Colonic mucosa (tissue), 4 donors: ENCODE measurements around the gene COMMD10. TPM values are rescaled to one million over a fixed set of nuclear protein-coding genes. Genes with fewer than 3 reads are reported as not detected.

Source experiments
- DNase-seq: peaks from one replicate; pipeline ENCODE4 v3.0.0-alpha.2; 2020
- H3K27ac ChIP-seq: fragments of 200-600 bp; one replicate; pipeline ENCODE4 v1.8.0; 2021
- H3K27me3 ChIP-seq: fragments of 200-600 bp; one replicate; pipeline ENCODE4 v1.8.0; 2021
- H3K36me3 ChIP-seq: fragments of 200-600 bp; one replicate; pipeline ENCODE4 v1.8.0; 2021
- H3K4me1 ChIP-seq: fragments of 200-600 bp; one replicate; pipeline ENCODE4 v1.8.0; 2021; ENCODE audit warnings: mild to moderate bottlenecking
- H3K4me3 ChIP-seq: fragments of 200-600 bp; one replicate; pipeline ENCODE4 v1.8.0; 2021
- H3K9ac ChIP-seq, 2 donors: one replicate each; pipeline ENCODE4 v1.7.0; 2013; ENCODE audit warnings: control low read depth in 2 of 2, low read depth in 2 of 2, low read length in 2 of 2
- H3K9me3 ChIP-seq: fragments of 200-600 bp; one replicate; pipeline ENCODE4 v1.8.0; 2021
- intact Hi-C: fragments of 100-400 bp; cut with DNase I; formaldehyde crosslinking; loops from one replicate; pipeline ENCODE4 v1.14.1; 2022
- total RNA-seq, 2 donors: library from RNA; stranded (reverse); fragmentation: NEBNext Ultra II Directional in 1 of 2; extraction: Animal tissue kit (Norgen Biotek cat#: 25700) in 1 of 2; gene quantifications; one replicate each; pipeline ENCODE4 v1.2.1, GENCODE V29; 2021
- TF ChIP-seq, protein P1 (sequence below): fragments of 200-600 bp; IDR thresholded peaks from one replicate; pipeline ENCODE4 v1.8.0; 2022; ENCODE audit warnings: antibody characterized with exemption, mild to moderate bottlenecking
- donor health status: healthy.
- donor health status: DM: no; HTN: no; CAD: no.
- donor health status: DM: no; HTN: no; CAD: no.

The COMMD10 gene
- total RNA-seq, 2 donors from 2014 or later, result 24.8 to 26.5 TPM

DNA sequence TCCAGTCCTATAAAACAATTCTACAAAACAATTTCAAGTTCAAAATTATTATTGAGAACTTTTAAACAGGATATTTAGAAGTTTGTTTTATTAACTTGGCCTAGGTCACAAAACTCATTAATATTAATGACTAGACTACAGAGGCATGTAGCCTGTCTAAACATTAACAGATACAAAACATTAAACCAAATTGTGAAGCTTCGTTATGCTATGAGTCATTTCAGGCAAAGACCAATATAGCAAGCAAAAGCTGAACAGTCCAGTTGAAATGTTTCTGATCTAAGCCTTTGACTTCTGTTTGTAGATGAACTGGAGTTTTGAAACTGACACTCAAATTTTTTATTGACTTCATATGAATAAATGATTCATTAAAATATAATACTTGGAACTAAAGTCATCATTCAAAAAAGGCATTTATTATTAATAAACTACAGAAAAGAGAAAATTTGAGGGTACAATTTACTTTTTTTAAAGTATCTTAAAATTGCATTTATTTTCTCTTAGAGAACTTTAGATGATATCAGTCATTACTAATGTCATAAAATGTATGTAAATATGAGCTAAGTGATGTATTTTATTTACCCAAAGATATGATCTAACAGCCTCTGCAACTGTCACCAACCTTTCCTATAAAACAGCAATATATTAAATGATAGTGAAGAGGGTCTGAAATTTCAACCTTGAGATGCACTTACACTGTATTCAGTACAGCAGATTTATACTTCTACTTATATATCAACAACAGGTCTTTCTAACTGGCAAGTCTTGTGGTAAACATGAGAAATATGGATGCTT is 188.8 kb downstream of the COMMD10 start:
- Histone ChIP-seq H3K27me3 (no peaks in the 10 kb centered on the region), H3K9me3 (no peaks in the 10 kb centered on the region), H3K9ac (no peak overlapping the region), H3K36me3 (no peaks in the 10 kb centered on the region), H3K27ac (no peak overlapping the region), H3K4me3 (no peak overlapping the region), H3K4me1 (no peaks in the 10 kb centered on the region)
- intact Hi-C loops, result no loop called here
- TF ChIP-seq, protein P1, sequence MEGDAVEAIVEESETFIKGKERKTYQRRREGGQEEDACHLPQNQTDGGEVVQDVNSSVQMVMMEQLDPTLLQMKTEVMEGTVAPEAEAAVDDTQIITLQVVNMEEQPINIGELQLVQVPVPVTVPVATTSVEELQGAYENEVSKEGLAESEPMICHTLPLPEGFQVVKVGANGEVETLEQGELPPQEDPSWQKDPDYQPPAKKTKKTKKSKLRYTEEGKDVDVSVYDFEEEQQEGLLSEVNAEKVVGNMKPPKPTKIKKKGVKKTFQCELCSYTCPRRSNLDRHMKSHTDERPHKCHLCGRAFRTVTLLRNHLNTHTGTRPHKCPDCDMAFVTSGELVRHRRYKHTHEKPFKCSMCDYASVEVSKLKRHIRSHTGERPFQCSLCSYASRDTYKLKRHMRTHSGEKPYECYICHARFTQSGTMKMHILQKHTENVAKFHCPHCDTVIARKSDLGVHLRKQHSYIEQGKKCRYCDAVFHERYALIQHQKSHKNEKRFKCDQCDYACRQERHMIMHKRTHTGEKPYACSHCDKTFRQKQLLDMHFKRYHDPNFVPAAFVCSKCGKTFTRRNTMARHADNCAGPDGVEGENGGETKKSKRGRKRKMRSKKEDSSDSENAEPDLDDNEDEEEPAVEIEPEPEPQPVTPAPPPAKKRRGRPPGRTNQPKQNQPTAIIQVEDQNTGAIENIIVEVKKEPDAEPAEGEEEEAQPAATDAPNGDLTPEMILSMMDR, result no peak
- no peak for DNase-seq

DNA sequence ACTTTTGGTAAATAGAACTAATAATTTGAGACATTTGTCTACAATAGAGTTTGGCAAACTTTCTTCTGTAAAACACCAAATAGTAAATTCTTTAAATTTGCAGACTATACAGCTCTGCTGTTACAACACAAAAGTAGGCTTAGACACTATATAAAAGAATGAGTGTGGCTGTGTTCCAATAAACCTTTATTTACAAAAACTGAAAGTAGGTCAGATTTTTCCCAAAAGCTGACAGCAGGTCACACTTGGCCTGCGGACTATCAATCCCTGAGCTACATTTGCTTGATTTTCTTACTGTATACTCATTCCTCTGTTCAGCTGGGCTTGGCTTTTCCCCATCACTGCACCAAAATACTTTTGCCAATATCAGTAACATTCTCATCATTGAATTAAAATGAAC is 189.4 kb downstream of the COMMD10 start:
- H3K4me1 ChIP-seq, result no peaks in the 10 kb centered on the region
- no peak overlapping the region for H3K9ac ChIP-seq
- TF ChIP-seq, protein P1, result no peak
- no peaks in the 10 kb centered on the region for H3K27me3 ChIP-seq
- no peaks in the 10 kb centered on the region for H3K9me3 ChIP-seq
- no peak overlapping the region for H3K27ac ChIP-seq
- DNase-seq, result no peak
- intact Hi-C loops, result no loop called here
- H3K36me3 ChIP-seq, result no peaks in the 10 kb centered on the region
- no peak overlapping the region for H3K4me3 ChIP-seq

DNA sequence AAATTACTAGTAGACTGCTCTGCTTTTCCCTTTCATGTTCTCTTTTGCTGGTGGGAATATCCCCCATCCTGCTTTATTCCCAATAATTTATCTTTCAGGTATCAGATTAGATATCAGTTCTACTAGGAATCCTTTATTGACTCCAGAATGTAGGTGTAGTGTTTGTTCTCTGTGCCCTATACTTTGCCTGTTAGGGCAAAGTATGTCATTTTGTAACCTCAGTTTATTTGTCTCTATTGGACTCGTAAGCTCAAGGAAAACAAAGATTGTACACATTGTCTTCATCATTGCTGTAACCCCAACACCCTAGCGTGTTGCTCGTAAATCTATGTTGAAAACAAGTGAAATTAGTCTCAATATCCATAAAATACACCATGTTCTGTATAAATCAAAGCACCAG is 190.5 kb downstream of the COMMD10 start:
- no peaks in the 10 kb centered on the region for H3K36me3 ChIP-seq
- H3K27me3 ChIP-seq, result no peaks in the 10 kb centered on the region
- intact Hi-C loops, result no loop called here
- H3K4me3 ChIP-seq, result no peak overlapping the region
- no peak overlapping the region for H3K9ac ChIP-seq
- H3K9me3 ChIP-seq, result no peaks in the 10 kb centered on the region
- no peak overlapping the region for H3K27ac ChIP-seq
- no peaks in the 10 kb centered on the region for H3K4me1 ChIP-seq
- no peak for DNase-seq
- TF ChIP-seq, protein P1, result no peak

DNA sequence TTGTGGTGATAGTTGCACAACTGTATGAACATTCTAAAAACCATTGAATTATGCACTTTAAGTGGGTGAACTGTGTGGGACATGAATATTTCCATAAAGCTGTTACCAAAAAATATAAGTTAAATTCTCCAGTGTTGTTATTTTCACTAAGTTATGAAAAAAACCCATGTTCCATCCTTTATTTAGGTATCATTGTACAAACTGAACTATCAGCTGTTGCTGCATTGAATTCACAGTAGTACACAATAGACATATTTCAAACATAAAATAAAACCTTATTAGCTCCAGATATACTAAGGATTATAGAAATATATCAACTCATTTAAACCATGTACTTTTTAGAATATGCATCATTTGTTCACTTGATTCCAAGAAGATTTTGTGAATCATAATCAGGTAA is 192.1 kb downstream of the COMMD10 start:
- TF ChIP-seq, protein P1, result no peak
- intact Hi-C loops, result no loop called here
- Histone ChIP-seq H3K36me3 (no peaks in the 10 kb centered on the region), H3K27ac (no peak overlapping the region), H3K4me3 (no peak overlapping the region), H3K9ac (no peak overlapping the region), H3K4me1 (no peaks in the 10 kb centered on the region), H3K27me3 (no peaks in the 10 kb centered on the region), H3K9me3 (no peaks in the 10 kb centered on the region)
- DNase-seq, result no peak

DNA sequence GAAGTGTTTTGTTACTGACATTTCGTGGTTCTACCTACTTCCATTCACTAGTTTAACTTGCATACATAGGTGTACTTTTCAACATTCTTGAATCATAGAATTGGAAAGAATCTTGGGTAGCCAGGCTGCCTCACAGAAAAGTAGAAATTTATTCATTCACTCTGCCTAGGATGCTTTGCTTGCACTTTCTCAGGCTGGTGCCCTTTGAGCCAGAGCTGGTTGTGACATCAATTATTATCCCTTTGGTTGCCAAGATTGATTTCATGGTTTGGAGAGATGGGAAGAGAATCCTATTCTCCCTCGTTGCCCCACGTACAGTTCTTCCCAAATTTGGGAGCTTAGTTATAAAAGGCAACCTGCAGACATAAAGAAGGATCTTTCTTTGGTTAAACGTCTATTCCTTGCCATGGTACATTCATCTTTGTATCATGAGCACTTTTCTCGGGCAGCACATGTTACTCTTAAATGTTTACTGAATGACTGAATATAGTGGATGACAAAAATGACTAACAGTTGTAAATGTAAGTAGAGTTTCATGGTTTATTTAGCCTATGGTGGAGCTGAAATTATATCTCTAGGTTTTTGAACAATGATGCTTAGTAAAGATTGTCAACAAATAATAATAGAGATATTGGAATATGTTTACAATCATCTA is 195.5 kb downstream of the COMMD10 start:
- Histone ChIP-seq H3K4me3 (no peak overlapping the region), H3K27me3 (no peaks in the 10 kb centered on the region), H3K4me1 (no peaks in the 10 kb centered on the region), H3K36me3 (no peaks in the 10 kb centered on the region), H3K9me3 (no peaks in the 10 kb centered on the region), H3K27ac (no peak overlapping the region), H3K9ac (no peak overlapping the region)
- DNase-seq, result no peak
- intact Hi-C loops, result no loop called here
- TF ChIP-seq, protein P1, result no peak
